Measurements from ENCODE around the gene HOXA5.

- no peak for TF ChIP-seq POLR2AphosphoS5 (IDR thresholded peaks at IDR 0.05)
- no peak for TF ChIP-seq CTCF (IDR thresholded peaks at IDR 0.05)
These were observed 12.5 kb upstream of the HOXA5 start for GRCh38 chr7:27155816-27156507.
